Measurements from ENCODE around the gene B4GALNT2.

B4GALNT2 gene

GRCh38 chr17:49216482-49216881 is 83.9 kb downstream of the B4GALNT2 start:
- DNase-seq, result no peak

DNA sequence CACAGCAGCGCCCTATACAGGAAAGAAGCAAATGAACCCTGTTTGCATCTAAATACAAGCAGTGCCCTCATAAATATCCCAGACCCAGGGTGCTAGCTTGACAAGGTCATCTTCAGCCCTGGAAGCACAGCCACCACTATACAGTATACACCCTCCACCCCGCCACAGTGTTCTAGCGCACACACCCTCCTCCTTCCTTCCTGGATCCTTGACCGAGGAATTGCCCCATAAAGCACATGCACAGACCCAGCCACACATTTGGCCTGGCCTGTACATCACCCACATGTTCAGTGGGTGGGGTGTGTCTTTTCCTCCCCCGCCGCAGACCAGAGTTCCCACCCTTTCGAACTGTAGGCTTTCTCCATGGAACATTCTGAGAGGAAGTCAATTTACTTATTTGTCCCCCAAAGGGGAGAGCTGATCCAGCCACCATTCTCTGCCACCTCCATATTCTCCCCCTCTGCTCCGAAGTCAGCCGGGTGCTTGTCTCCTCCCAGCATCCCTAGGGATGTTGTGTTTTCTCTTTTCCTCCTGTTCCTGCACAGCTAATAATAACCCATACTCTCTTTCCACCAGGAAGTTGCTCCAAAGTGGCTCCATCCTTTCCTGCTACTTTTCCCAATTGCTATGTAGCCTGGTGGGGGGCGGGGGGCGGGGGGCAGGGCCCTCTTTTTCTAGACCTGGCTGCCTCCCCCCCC is 84.5 kb downstream of the B4GALNT2 start:
- DNase-seq, result no peak

GRCh38 chr17:49217651-49218413 is 85.3 kb downstream of the B4GALNT2 start:
- DNase-seq, result no peak

GRCh38 chr17:49218941-49219913 is 86.7 kb downstream of the B4GALNT2 start:
- DNase-seq, result no peak

GRCh38 chr17:49219987-49220386 is 87.4 kb downstream of the B4GALNT2 start:
- no peak for DNase-seq

GRCh38 chr17:49223168-49223516 is 90.6 kb downstream of the B4GALNT2 start:
- no peak for DNase-seq

DNA sequence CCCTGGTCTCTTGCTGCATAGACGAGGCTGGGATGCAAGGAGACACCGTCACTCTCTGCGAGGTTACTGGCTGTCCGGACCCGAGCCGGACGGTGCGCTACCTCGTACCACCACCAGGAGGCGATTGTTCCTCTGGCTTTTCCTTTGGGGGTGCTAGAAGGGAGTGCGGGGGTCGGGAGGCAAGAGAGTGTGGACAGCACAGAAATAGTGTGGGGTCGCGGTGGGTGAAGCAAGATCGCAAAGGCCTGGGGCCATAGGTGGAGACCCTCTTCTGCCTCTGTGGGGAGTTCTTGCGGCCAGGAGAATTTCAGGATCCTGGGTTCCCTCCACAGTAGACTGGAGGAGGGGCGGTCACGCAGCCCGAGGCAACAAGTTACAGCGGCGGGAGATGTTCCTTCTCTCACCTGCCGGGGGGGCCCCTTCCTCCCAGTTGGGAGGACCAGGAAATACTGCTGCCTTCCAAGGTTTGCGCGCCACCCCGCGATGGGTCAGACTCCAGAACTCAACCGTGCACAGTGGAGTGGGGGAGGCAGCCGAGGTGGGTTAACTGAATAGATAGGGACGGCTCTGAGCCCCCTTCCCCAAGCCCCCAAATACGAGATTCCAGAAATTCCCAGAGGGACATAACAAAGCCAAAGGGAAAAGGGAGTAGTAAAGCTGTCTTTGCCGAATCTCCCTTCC is 91.1 kb downstream of the B4GALNT2 start:
- no peak for DNase-seq

GRCh38 chr17:49224198-49224996 is 91.8 kb downstream of the B4GALNT2 start:
- DNase-seq, result no peak

GRCh38 chr17:49224997-49225337 is 92.4 kb downstream of the B4GALNT2 start:
- DNase-seq, result no peak

- DNase-seq, result no peak
Observed at GRCh38 chr17:49225554-49226236, 93.1 kb downstream of the B4GALNT2 start.

Data from NCI-H1436 treated with DMSO at 0.1 percent for 48 hours (cell line).